ENCODE measurements around the gene ST7.

Gene ST7

GRCh38 chr7:117134889-117135552 lies 181.7 kb downstream of the ST7 start:
- DNase-seq, result no peak

- no peak for DNase-seq
Observed at GRCh38 chr7:117135553-117135891, 182.2 kb downstream of the ST7 start.

GRCh38 chr7:117137868-117138267 lies 184.6 kb downstream of the ST7 start:
- no peak for DNase-seq

- no peak for DNase-seq
Observed at GRCh38 chr7:117138495-117138894, 185.2 kb downstream of the ST7 start.

GRCh38 chr7:117138981-117139380 lies 185.7 kb downstream of the ST7 start:
- no peak for DNase-seq

GRCh38 chr7:117139397-117139984 lies 186.2 kb downstream of the ST7 start:
- DNase-seq, result no peak

- DNase-seq, result no peak
Observed at GRCh38 chr7:117140921-117141320, 187.6 kb downstream of the ST7 start.

- DNase-seq, result no peak
Observed at GRCh38 chr7:117143066-117143465, 189.8 kb downstream of the ST7 start.

- DNase-seq, result no peak
Observed at GRCh38 chr7:117143580-117143979, 190.3 kb downstream of the ST7 start.

- DNase-seq, result no peak
Observed at GRCh38 chr7:117145333-117145732, 192.0 kb downstream of the ST7 start.

- DNase-seq, result no peak
Observed at GRCh38 chr7:117146059-117146458, 192.8 kb downstream of the ST7 start.

GRCh38 chr7:117146511-117146910 lies 193.2 kb downstream of the ST7 start:
- DNase-seq, result no peak

GRCh38 chr7:117148971-117149370 lies 195.7 kb downstream of the ST7 start:
- no peak for DNase-seq

GRCh38 chr7:117149692-117150091 lies 196.4 kb downstream of the ST7 start:
- DNase-seq, result no peak

- DNase-seq, result no peak
Observed at GRCh38 chr7:117152213-117153007, 199.1 kb downstream of the ST7 start.

GRCh38 chr7:117153016-117153545 lies 199.8 kb downstream of the ST7 start:
- no peak for DNase-seq

GRCh38 chr7:117154721-117155120 lies 201.4 kb downstream of the ST7 start:
- DNase-seq, result no peak

- DNase-seq, result no peak
Observed at GRCh38 chr7:117155694-117156093, 202.4 kb downstream of the ST7 start.

GRCh38 chr7:117157241-117158209 lies 204.2 kb downstream of the ST7 start:
- peak; percentile 51 for DNase-seq

GRCh38 chr7:117158941-117159697 lies 205.8 kb downstream of the ST7 start:
- no peak for DNase-seq

GRCh38 chr7:117163101-117163500 lies 209.8 kb downstream of the ST7 start:
- DNase-seq, result peak; percentile 54

GRCh38 chr7:117164620-117165019 lies 211.3 kb downstream of the ST7 start:
- DNase-seq, result no peak

Data from NCI-H1694 (cell line).